OCI-LY7 (cell line): ENCODE results near the gene PSMD13. TPM values are rescaled to one million over a fixed set of nuclear protein-coding genes. Genes with fewer than 3 reads are reported as not detected.

Experiments
- BruUV-seq: library from RNA; stranded (reverse); fragments of 400-500 nt; replicated peaks from 2 replicates; lab custom pipeline; 2021; lab: Mats Ljungman, UMichigan
- CTCF ChIA-PET: fragments of 300-600 bp; sonication (Branson Sonifier 250); formaldehyde crosslinking; loops from one replicate; lab custom pipeline; 2022; ENCODE audit warnings: antibody characterized with exemption; ENCODE audit not compliant: unreplicated experiment; lab: Charles Lee
- POLR2A ChIA-PET: fragments of 300-600 bp; sonication (Branson Sonifier 250); formaldehyde crosslinking; loops from one replicate; lab custom pipeline; 2022; ENCODE audit warnings: antibody characterized with exemption; lab: Charles Lee
- DNase-seq: peaks from one replicate; pipeline ENCODE4 v3.0.0-alpha.2; 2015; ENCODE audit warnings: low spot score
- H2AFZ ChIP-seq: fragments of 200-600 bp; sonication (generic), shearing (Covaris generic); 2 replicates; pipeline ENCODE4 v1.6.1; 2014; ENCODE audit warnings: mild to moderate bottlenecking, antibody characterized with exemption, low read length, moderate library complexity
- H3K27ac ChIP-seq: fragments of 200-600 bp; sonication (generic); 2 replicates; pipeline ENCODE4 v1.5.1; 2014; ENCODE audit warnings: mixed run types, low read depth, mild to moderate bottlenecking, moderate library complexity, low read length, inconsistent platforms; ENCODE audit not compliant: poor library complexity, severe bottlenecking
- H3K36me3 ChIP-seq: fragments of 200-600 bp; sonication (generic); 2 replicates; pipeline ENCODE4 v1.6.1; 2014; ENCODE audit warnings: mild to moderate bottlenecking, antibody characterized with exemption, low read length, moderate library complexity, mixed read lengths; ENCODE audit not compliant: insufficient read depth
- H3K4me1 ChIP-seq: fragments of 200-600 bp; sonication (generic); 2 replicates; pipeline ENCODE4 v1.5.1; 2014; ENCODE audit warnings: mild to moderate bottlenecking, low read length; ENCODE audit not compliant: insufficient read depth, poor library complexity, severe bottlenecking
- H3K4me2 ChIP-seq: fragments of 200-600 bp; sonication (generic); 2 replicates; pipeline ENCODE4 v1.6.1; 2014; ENCODE audit warnings: mild to moderate bottlenecking, low read length
- H3K4me3 ChIP-seq: fragments of 200-600 bp; sonication (generic); 2 replicates; pipeline ENCODE4 v1.5.1; 2014; ENCODE audit warnings: mild to moderate bottlenecking, low read depth, low read length; ENCODE audit not compliant: poor library complexity, severe bottlenecking
- H3K79me2 ChIP-seq: fragments of 200-600 bp; sonication (generic); 2 replicates; pipeline ENCODE4 v1.6.1; 2016; ENCODE audit warnings: low read depth, mild to moderate bottlenecking, low read length, moderate library complexity, mixed read lengths; ENCODE audit not compliant: insufficient read depth
- H3K9me2 ChIP-seq: fragments of 200-600 bp; sonication (generic); 2 replicates; pipeline ENCODE4 v1.6.1; 2016; ENCODE audit warnings: mild to moderate bottlenecking, low read length, mixed read lengths; ENCODE audit not compliant: insufficient read depth
- H3K9me3 ChIP-seq: fragments of 200-600 bp; sonication (generic); 2 replicates; pipeline ENCODE4 v1.6.1; 2014; ENCODE audit warnings: mild to moderate bottlenecking, mixed run types, low read length, mixed read lengths
- H4K20me1 ChIP-seq: fragments of 200-600 bp; sonication (generic); 2 replicates; pipeline ENCODE4 v1.6.1; 2014; ENCODE audit warnings: mild to moderate bottlenecking, antibody characterized with exemption, low read length, moderate library complexity, mixed read lengths; ENCODE audit not compliant: insufficient read depth
- CTCF ChIP-seq: fragments of 200-600 bp; sonication (generic); conservative IDR thresholded peaks from 2 replicates; pipeline ENCODE4 v1.5.1; 2014; ENCODE audit warnings: mild to moderate bottlenecking, antibody characterized with exemption, low read length, moderate library complexity, mixed read lengths
- EZH2phosphoT487 ChIP-seq: fragments of 200-600 bp; sonication (generic); IDR thresholded peaks from 2 replicates; pipeline ENCODE4 v1.6.1; 2018; ENCODE audit warnings: low read depth, borderline replicate concordance, mild to moderate bottlenecking, mixed run types, antibody characterized with exemption, low read length, moderate library complexity, mixed read lengths
- intact Hi-C: fragments of 100-400 bp; cut with micrococcal nuclease; formaldehyde crosslinking; loops from one replicate; pipeline ENCODE4 v1.10.0; 2022; ENCODE audit not compliant: unreplicated experiment
- total RNA-seq, 2 experiments: library from RNA; depleted of rRNA in 1 of 2; stranded (reverse); fragments of >200 nt in 1 of 2; shearing (Covaris generic) in 1 of 2; gene quantifications; 2 replicates each; pipeline ENCODE4 v1.2.3, GENCODE V29; 2014 to 2022

PSMD13 gene
- total RNA-seq, 2 experiments from 2014 or later: 146 to 154 TPM

GRCh38 chr11:198236-198806, 38.5 kb upstream of the PSMD13 start:
- no peaks in the 10 kb centered on the region for H3K9me2 ChIP-seq
- H3K27ac ChIP-seq: no peak overlapping the region
- no peak overlapping the region for H3K4me3 ChIP-seq
- no peak overlapping the region for H2AFZ ChIP-seq
- no peak overlapping the region for H3K4me2 ChIP-seq
- no peak for DNase-seq
- H3K36me3 ChIP-seq: peaks cover 2% of the 10 kb centered on the region; the same call in 1 of the 2 replicates
- TF ChIP-seq EZH2phosphoT487 (no peak), CTCF (no peak)
- intact Hi-C loops: no loop called here
- CTCF ChIA-PET: no interaction called here
- no peaks in the 10 kb centered on the region for H4K20me1 ChIP-seq
- H3K79me2 ChIP-seq: no peaks in the 10 kb centered on the region
- no peaks in the 10 kb centered on the region for H3K4me1 ChIP-seq
- no TSS peak for BruUV-seq
- H3K9me3 ChIP-seq: no peaks in the 10 kb centered on the region
- POLR2A ChIA-PET: no interaction called here

GRCh38 chr11:199004-199581, 37.7 kb upstream of the PSMD13 start:
- Histone ChIP-seq H3K4me1 (no peaks in the 10 kb centered on the region), H3K9me2 (no peaks in the 10 kb centered on the region), H3K4me3 (no peak overlapping the region), H3K9me3 (no peaks in the 10 kb centered on the region), H3K36me3 (peaks cover 9% of the 10 kb centered on the region; the same call in 1 of the 2 replicates), H4K20me1 (no peaks in the 10 kb centered on the region), H3K4me2 (no peak overlapping the region), H2AFZ (no peak overlapping the region), H3K27ac (no peak overlapping the region), H3K79me2 (no peaks in the 10 kb centered on the region)
- POLR2A ChIA-PET: interaction anchor here (0.6 kb wide), 1 partner anchor 43 kb away, joined by 3 read pairs; no protein-coding TSS in a partner anchor
- no TSS peak for BruUV-seq
- DNase-seq: no peak
- intact Hi-C loops: no loop called here
- CTCF ChIA-PET: no interaction called here
- TF ChIP-seq EZH2phosphoT487: no peak
- TF ChIP-seq CTCF: no peak

- ChIA-PET CTCF (no interaction called here), POLR2A (no interaction called here)
- intact Hi-C loops: no loop called here
Observed at GRCh38 chr11:199782-200181, 37.0 kb upstream of the PSMD13 start.

More at GRCh38 chr11:199782-200181, 37.0 kb upstream of the PSMD13 start:
- no peak overlapping the region for H2AFZ ChIP-seq
- no peaks in the 10 kb centered on the region for H3K79me2 ChIP-seq
- no peak overlapping the region for H3K27ac ChIP-seq
- H3K4me3 ChIP-seq: no peak overlapping the region
- H3K4me1 ChIP-seq: no peaks in the 10 kb centered on the region
- peaks cover 16% of the 10 kb centered on the region; the same call in 1 of the 2 replicates for H3K36me3 ChIP-seq
- H3K4me2 ChIP-seq: no peak overlapping the region
- DNase-seq: peak; percentile 18
- TF ChIP-seq CTCF (no peak), EZH2phosphoT487 (no peak)
- H3K9me3 ChIP-seq: no peaks in the 10 kb centered on the region
- H3K9me2 ChIP-seq: no peaks in the 10 kb centered on the region
- H4K20me1 ChIP-seq: no peaks in the 10 kb centered on the region
- BruUV-seq: no TSS peak
